H9 (cell line): ENCODE results near the gene CLPTM1L. TPM values are rescaled to one million over a fixed set of nuclear protein-coding genes. Genes with fewer than 3 reads are reported as not detected.
"Not testable (repeated sequence)": the region's sequence is repeated elsewhere in the genome, so short reads cannot be mapped to it uniquely, and the experiment has no call there.

ENCODE experiments used
- DNase-seq: peaks from one replicate; pipeline ENCODE4 v3.0.0-alpha.2; 2017
- H2AFZ ChIP-seq: one replicate; pipeline ENCODE4 v1.6.1; 2013; ENCODE audit warnings: mild to moderate bottlenecking, low read length, control low read depth, moderate library complexity
- H2AK5ac ChIP-seq: 2 replicates; pipeline ENCODE4 v1.6.1; 2013; ENCODE audit warnings: low read length, control low read depth, mixed read lengths; ENCODE audit not compliant: insufficient read length
- H2BK120ac ChIP-seq: one replicate; pipeline ENCODE4 v1.6.1; 2013; ENCODE audit warnings: low read depth, mild to moderate bottlenecking, low read length, control low read depth, inconsistent platforms; ENCODE audit not compliant: poor library complexity, severe bottlenecking
- H2BK12ac ChIP-seq: 2 replicates; pipeline ENCODE4 v1.6.1; 2013; ENCODE audit warnings: low read length, control low read depth, mixed read lengths, low read depth; ENCODE audit not compliant: insufficient read length
- H2BK15ac ChIP-seq: 2 replicates; pipeline ENCODE4 v1.6.1; 2013; ENCODE audit warnings: low read depth, low read length, control low read depth
- H2BK20ac ChIP-seq: one replicate; pipeline ENCODE4 v1.6.1; 2013; ENCODE audit warnings: low read depth, mild to moderate bottlenecking, low read length, control low read depth, inconsistent platforms; ENCODE audit not compliant: poor library complexity, severe bottlenecking
- H2BK5ac ChIP-seq: 2 replicates; pipeline ENCODE4 v1.6.1; 2013; ENCODE audit warnings: low read length, control low read depth, mixed read lengths; ENCODE audit not compliant: insufficient read length
- H3K14ac ChIP-seq: 2 replicates; pipeline ENCODE4 v1.6.1; 2013; ENCODE audit warnings: low read length, control low read depth; ENCODE audit not compliant: insufficient read depth
- H3K18ac ChIP-seq: 2 replicates; pipeline ENCODE4 v1.6.1; 2013; ENCODE audit warnings: low read depth, mild to moderate bottlenecking, mixed read lengths, low read length, control low read depth; ENCODE audit not compliant: insufficient read length
- H3K23ac ChIP-seq: 2 replicates; pipeline ENCODE4 v1.6.1; 2013; ENCODE audit warnings: low read length, control low read depth, mixed read lengths, low read depth; ENCODE audit not compliant: insufficient read length
- H3K23me2 ChIP-seq: 2 replicates; pipeline ENCODE4 v1.6.1; 2013; ENCODE audit warnings: low read depth, mild to moderate bottlenecking, mixed read lengths, low read length, control low read depth; ENCODE audit not compliant: insufficient read length, poor library complexity, severe bottlenecking
- H3K27ac ChIP-seq: 2 replicates; pipeline ENCODE4 v1.5.1; 2013; ENCODE audit warnings: low read length, control low read depth, mixed read lengths, low read depth; ENCODE audit not compliant: insufficient read length
- H3K27me3 ChIP-seq: 2 replicates; pipeline ENCODE4 v1.6.1; 2013; ENCODE audit warnings: low read length, control low read depth, inconsistent platforms; ENCODE audit not compliant: insufficient read depth
- H3K4ac ChIP-seq: 2 replicates; pipeline ENCODE4 v1.6.1; 2013; ENCODE audit warnings: low read depth, mild to moderate bottlenecking, control low read depth, inconsistent platforms, low read length, moderate library complexity
- H3K4me1 ChIP-seq: 2 replicates; pipeline ENCODE4 v1.6.1; 2013; ENCODE audit warnings: low read length, control low read depth, inconsistent platforms; ENCODE audit not compliant: insufficient read depth
- H3K4me2 ChIP-seq: 2 replicates; pipeline ENCODE4 v1.6.1; 2013; ENCODE audit warnings: low read length, control low read depth, mixed read lengths; ENCODE audit not compliant: insufficient read length, insufficient read depth
- H3K56ac ChIP-seq: 2 replicates; pipeline ENCODE4 v1.6.1; 2013; ENCODE audit warnings: low read depth, mild to moderate bottlenecking, mixed read lengths, low read length, control low read depth; ENCODE audit not compliant: insufficient read length
- H3K79me1 ChIP-seq: 2 replicates; pipeline ENCODE4 v1.6.1; 2013; ENCODE audit warnings: low read depth, mild to moderate bottlenecking, moderate library complexity, low read length, control low read depth, inconsistent platforms; ENCODE audit not compliant: insufficient read depth, poor library complexity, severe bottlenecking
- H3K79me2 ChIP-seq: 2 replicates; pipeline ENCODE4 v1.6.1; 2013; ENCODE audit warnings: low read length, control low read depth, inconsistent platforms; ENCODE audit not compliant: insufficient read depth
- H3K9ac ChIP-seq: 2 replicates; pipeline ENCODE4 v1.6.1; 2013; ENCODE audit warnings: low read length, control low read depth, mixed read lengths; ENCODE audit not compliant: insufficient read length; ENCODE audit errors: extremely low read depth
- H3K9me3 ChIP-seq: one replicate; pipeline ENCODE4 v1.6.1; 2013; ENCODE audit warnings: low read depth, low read length, inconsistent platforms; ENCODE audit not compliant: control insufficient read depth
- H3T11ph ChIP-seq: one replicate; pipeline ENCODE4 v1.6.1; 2013; ENCODE audit warnings: mild to moderate bottlenecking, low read length, control low read depth, inconsistent platforms
- H4K20me1 ChIP-seq: one replicate; pipeline ENCODE4 v1.6.1; 2013; ENCODE audit not compliant: control insufficient read depth, insufficient read length, insufficient read depth
- H4K5ac ChIP-seq: 2 replicates; pipeline ENCODE4 v1.6.1; 2013; ENCODE audit warnings: low read depth, mild to moderate bottlenecking, mixed read lengths, low read length, control low read depth; ENCODE audit not compliant: insufficient read length
- H4K8ac ChIP-seq: replicated peaks from 2 replicates; pipeline ENCODE4 v1.6.1; 2013; ENCODE audit warnings: low read length, control low read depth, mixed read lengths, low read depth; ENCODE audit not compliant: insufficient read length
- H4K91ac ChIP-seq: 2 replicates; pipeline ENCODE4 v1.6.1; 2013; ENCODE audit warnings: low read depth, mild to moderate bottlenecking, moderate library complexity, mixed read lengths, low read length, control low read depth; ENCODE audit not compliant: insufficient read length
- H3K27ac Mint-ChIP-seq, 3 experiments: 2 replicates in 2 of 3; 3 replicates in 1 of 3; pipeline ENCODE4 v1.8.0; 2020 to 2021; ENCODE audit warnings: mixed read lengths in 3 of 3, mild to moderate bottlenecking in 1 of 3, moderate library complexity in 1 of 3
- H3K27me3 Mint-ChIP-seq: 2 replicates; pipeline ENCODE4 v1.8.0; 2021; ENCODE audit warnings: low read depth, mild to moderate bottlenecking, moderate library complexity, mixed read lengths
- H3K36me3 Mint-ChIP-seq, 3 experiments: 2 replicates in 2 of 3; 3 replicates in 1 of 3; pipeline ENCODE4 v1.8.0; 2020 to 2021; ENCODE audit warnings: low read depth in 3 of 3, mixed read lengths in 3 of 3; ENCODE audit not compliant: insufficient read depth in 1 of 3
- H3K4me1 Mint-ChIP-seq, 2 experiments: 2 replicates each; pipeline ENCODE4 v1.8.0; 2020; ENCODE audit warnings: mixed read lengths in 2 of 2
- H3K4me3 Mint-ChIP-seq, 2 experiments: 2 replicates in 1 of 2; 3 replicates in 1 of 2; pipeline ENCODE4 v1.8.0; 2020 to 2021; ENCODE audit warnings: mild to moderate bottlenecking in 2 of 2, mixed read lengths in 2 of 2, moderate library complexity in 1 of 2
- H3K9me3 Mint-ChIP-seq, 2 experiments: 2 replicates in 1 of 2; 3 replicates in 1 of 2; pipeline ENCODE4 v1.8.0; 2020; ENCODE audit warnings: mild to moderate bottlenecking in 2 of 2, mixed read lengths in 2 of 2, moderate library complexity in 1 of 2
- WGBS: extraction: QIAGEN DNeasy Blood & Tissue Kit; methylation state at CpG from one replicate; pipeline ENCODE4 v1.1.7; 2013; ENCODE audit warnings: missing lambda C conversion rate, low lambda C conversion rate, mixed read lengths; ENCODE audit not compliant: insufficient read length; ENCODE audit errors: extremely low coverage; 5-methylcytosine and 5-hydroxymethylcytosine counted together
- total RNA-seq: library from RNA; stranded (reverse); gene quantifications from 2 replicates; pipeline ENCODE4 v1.2.1, GENCODE V29; 2021
- TF ChIP-seq, protein P1 (sequence below): fragments of 200-600 bp; sonication (generic); conservative IDR thresholded peaks from 3 replicates; pipeline ENCODE4 v1.8.0; 2021; ENCODE audit warnings: antibody characterized with exemption, mild to moderate bottlenecking

CLPTM1L gene
- total RNA-seq, 1 experiment from 2014 or later: 108 TPM

GRCh38 chr5:1374030-1374678 lies 29.3 kb upstream of the CLPTM1L start:
- no peak overlapping the region for H2BK120ac ChIP-seq
- no peaks in the 10 kb centered on the region for H3K79me2 ChIP-seq
- no peak overlapping the region for H2BK20ac ChIP-seq
- no peaks in the 10 kb centered on the region; the same call in none of the 2 replicates for H3K4me1 ChIP-seq
- H2AK5ac ChIP-seq: no peak overlapping the region
- H3K23ac ChIP-seq: no peak overlapping the region
- no peak overlapping the region for H3K14ac ChIP-seq
- H3K23me2 ChIP-seq: no peaks in the 10 kb centered on the region
- no CpG with 5 or more reads among the region's 9 CpGs for WGBS
- TF ChIP-seq, protein P1, sequence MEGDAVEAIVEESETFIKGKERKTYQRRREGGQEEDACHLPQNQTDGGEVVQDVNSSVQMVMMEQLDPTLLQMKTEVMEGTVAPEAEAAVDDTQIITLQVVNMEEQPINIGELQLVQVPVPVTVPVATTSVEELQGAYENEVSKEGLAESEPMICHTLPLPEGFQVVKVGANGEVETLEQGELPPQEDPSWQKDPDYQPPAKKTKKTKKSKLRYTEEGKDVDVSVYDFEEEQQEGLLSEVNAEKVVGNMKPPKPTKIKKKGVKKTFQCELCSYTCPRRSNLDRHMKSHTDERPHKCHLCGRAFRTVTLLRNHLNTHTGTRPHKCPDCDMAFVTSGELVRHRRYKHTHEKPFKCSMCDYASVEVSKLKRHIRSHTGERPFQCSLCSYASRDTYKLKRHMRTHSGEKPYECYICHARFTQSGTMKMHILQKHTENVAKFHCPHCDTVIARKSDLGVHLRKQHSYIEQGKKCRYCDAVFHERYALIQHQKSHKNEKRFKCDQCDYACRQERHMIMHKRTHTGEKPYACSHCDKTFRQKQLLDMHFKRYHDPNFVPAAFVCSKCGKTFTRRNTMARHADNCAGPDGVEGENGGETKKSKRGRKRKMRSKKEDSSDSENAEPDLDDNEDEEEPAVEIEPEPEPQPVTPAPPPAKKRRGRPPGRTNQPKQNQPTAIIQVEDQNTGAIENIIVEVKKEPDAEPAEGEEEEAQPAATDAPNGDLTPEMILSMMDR: no peak
- H4K5ac ChIP-seq: no peak overlapping the region
- no peaks in the 10 kb centered on the region for H3K27me3 ChIP-seq
- H3K56ac ChIP-seq: no peak overlapping the region
- Mint-ChIP-seq H3K36me3 (peaks cover 0 to 4% (median 0%) of the 10 kb centered on the region in 3 experiments; a peak in 4 of 7 replicates), H3K4me3 (no peak overlapping the region), H3K4me1 (peaks cover 3 to 7% of the 10 kb centered on the region in 2 experiments; a peak in 3 of 4 replicates), H3K27ac (no peak overlapping the region; a peak in 1 of 7 replicates), H3K9me3 (peaks cover 3 to 4% of the 10 kb centered on the region in 2 experiments; a peak in 4 of 5 replicates), H3K27me3 (peaks cover 49% of the 10 kb centered on the region)
- H2BK5ac ChIP-seq: no peak overlapping the region
- H2AFZ ChIP-seq: no peak overlapping the region
- H4K8ac ChIP-seq: no peak overlapping the region
- H3K9me3 ChIP-seq: no peaks in the 10 kb centered on the region
- DNase-seq: no peak
- H3K27ac ChIP-seq: no peak overlapping the region
- H3K4me2 ChIP-seq: no peak overlapping the region
- no peak overlapping the region for H2BK15ac ChIP-seq
- H4K91ac ChIP-seq: no peak overlapping the region
- no peak overlapping the region for H3T11ph ChIP-seq
- H4K20me1 ChIP-seq: no peaks in the 10 kb centered on the region
- H3K4ac ChIP-seq: no peak overlapping the region
- no peak overlapping the region for H2BK12ac ChIP-seq
- no peak overlapping the region for H3K9ac ChIP-seq
- no peaks in the 10 kb centered on the region for H3K79me1 ChIP-seq
- no peak overlapping the region for H3K18ac ChIP-seq

- not testable (repeated sequence) for H2BK5ac ChIP-seq, H3K4me1 Mint-ChIP-seq, H3K9me3 Mint-ChIP-seq, H3K23ac ChIP-seq, H3K79me2 ChIP-seq, H2AFZ ChIP-seq, H2BK120ac ChIP-seq, H3K18ac ChIP-seq, H2AK5ac ChIP-seq, H2BK12ac ChIP-seq, H4K20me1 ChIP-seq, DNase-seq, H3K4me3 Mint-ChIP-seq, H3K4ac ChIP-seq, H3K9me3 ChIP-seq, H3K27me3 ChIP-seq, H3K4me1 ChIP-seq, H2BK20ac ChIP-seq, H3K23me2 ChIP-seq, H2BK15ac ChIP-seq, H3K27ac ChIP-seq, H4K5ac ChIP-seq, H3K56ac ChIP-seq, H3K36me3 Mint-ChIP-seq, H3K14ac ChIP-seq, H3K27ac Mint-ChIP-seq, H3K4me2 ChIP-seq, H3K9ac ChIP-seq, H3T11ph ChIP-seq, H4K8ac ChIP-seq, H3K79me1 ChIP-seq, H4K91ac ChIP-seq
- peaks cover 40% of the 10 kb centered on the region for H3K27me3 Mint-ChIP-seq
- no CpG with 5 or more reads among the region's 4 CpGs for WGBS
These were observed 27.1 kb upstream of the CLPTM1L start for GRCh38 chr5:1371972-1372342.
